T-helper 1 cell treated with Interleukin-12 subunit alpha and Interleukin-12 subunit beta and Interleukin-4 antibody, amounts not matched to agents 30 μg/mL and 1 μg/mL, for 36 hours (primary cell): Measurements from ENCODE around the gene NNMT.

ENCODE experiments used
- H3K27ac Mint-ChIP-seq: one replicate; pipeline ENCODE4 v1.8.0; 2021; ENCODE audit warnings: mild to moderate bottlenecking, mixed read lengths
- H3K27me3 Mint-ChIP-seq: one replicate; pipeline ENCODE4 v1.8.0; 2021; ENCODE audit warnings: low read depth, mixed read lengths
- H3K36me3 Mint-ChIP-seq: one replicate; pipeline ENCODE4 v1.8.0; 2021; ENCODE audit warnings: low read depth, mixed read lengths
- H3K4me1 Mint-ChIP-seq: one replicate; pipeline ENCODE4 v1.8.0; 2021; ENCODE audit warnings: low read depth, mixed read lengths
- H3K4me3 Mint-ChIP-seq: one replicate; pipeline ENCODE4 v1.8.0; 2021; ENCODE audit warnings: mild to moderate bottlenecking, moderate library complexity, mixed read lengths
- H3K9me3 Mint-ChIP-seq: one replicate; pipeline ENCODE4 v1.8.0; 2021; ENCODE audit warnings: mixed read lengths

Gene NNMT

GRCh38 chr11:114304065-114304464 is 7.9 kb downstream of the NNMT start:
- H3K4me3 Mint-ChIP-seq = no peak overlapping the region
- peaks cover 10% of the 10 kb centered on the region for H3K4me1 Mint-ChIP-seq
- peaks cover 5% of the 10 kb centered on the region for H3K9me3 Mint-ChIP-seq
- peaks cover 24% of the 10 kb centered on the region for H3K27me3 Mint-ChIP-seq
- H3K27ac Mint-ChIP-seq = no peak overlapping the region
- H3K36me3 Mint-ChIP-seq = no peaks in the 10 kb centered on the region

DNA sequence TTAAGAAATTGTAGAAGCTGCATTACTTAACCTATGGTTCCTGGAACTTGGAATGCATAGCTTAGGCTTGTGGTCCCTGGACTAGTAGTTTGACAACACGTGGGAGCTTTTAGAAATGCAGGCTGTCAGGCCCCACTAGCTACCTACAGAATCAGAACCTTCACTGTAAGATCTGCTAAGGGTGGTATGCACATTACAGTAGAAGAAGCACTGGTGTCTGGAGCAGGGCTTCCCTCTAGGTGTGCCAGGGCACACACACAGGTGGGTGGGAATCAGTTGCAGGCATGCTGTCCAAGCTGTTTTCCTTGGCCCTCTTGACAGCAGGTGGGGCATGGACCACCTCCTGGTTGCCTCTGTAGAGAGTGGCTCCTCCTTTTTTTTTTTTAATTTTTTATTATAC is 8.8 kb downstream of the NNMT start:
- no peak overlapping the region for H3K27ac Mint-ChIP-seq
- no peaks in the 10 kb centered on the region for H3K36me3 Mint-ChIP-seq
- no peaks in the 10 kb centered on the region for H3K9me3 Mint-ChIP-seq
- no peak overlapping the region for H3K4me3 Mint-ChIP-seq
- peaks cover 31% of the 10 kb centered on the region for H3K27me3 Mint-ChIP-seq
- peaks cover 10% of the 10 kb centered on the region for H3K4me1 Mint-ChIP-seq

- Mint-ChIP-seq H3K36me3 (no peaks in the 10 kb centered on the region), H3K4me3 (no peak overlapping the region), H3K9me3 (no peaks in the 10 kb centered on the region), H3K27ac (no peak overlapping the region), H3K27me3 (peaks cover 32% of the 10 kb centered on the region), H3K4me1 (peaks cover 10% of the 10 kb centered on the region)
Measured at GRCh38 chr11:114307524-114308203, 11.5 kb downstream of the NNMT start.

DNA sequence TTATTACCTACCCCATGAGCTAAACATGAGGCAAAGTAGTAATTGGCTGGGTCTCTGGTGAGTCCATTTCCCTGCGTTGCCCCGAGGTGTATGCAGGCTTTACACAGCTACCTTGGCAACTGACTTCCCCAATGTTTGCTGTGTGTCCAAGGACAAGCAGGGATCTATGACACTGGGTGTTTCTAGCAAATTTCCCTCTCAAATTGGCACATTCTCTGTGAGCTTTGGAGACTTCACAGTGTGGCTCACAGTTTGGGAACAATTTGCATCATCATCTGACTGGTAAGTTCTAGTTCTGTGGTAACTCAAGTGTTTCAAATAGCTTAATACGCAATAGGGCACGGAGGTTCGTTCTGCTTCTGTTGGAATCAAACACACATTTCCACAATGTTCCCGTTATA is 12.5 kb downstream of the NNMT start:
- peaks cover 10% of the 10 kb centered on the region for H3K4me1 Mint-ChIP-seq

GRCh38 chr11:114309517-114309916 is 13.3 kb downstream of the NNMT start:
- peaks cover 28% of the 10 kb centered on the region for H3K27me3 Mint-ChIP-seq
- H3K9me3 Mint-ChIP-seq = no peaks in the 10 kb centered on the region
- peaks cover 10% of the 10 kb centered on the region for H3K4me1 Mint-ChIP-seq
- H3K36me3 Mint-ChIP-seq = no peaks in the 10 kb centered on the region
- H3K27ac Mint-ChIP-seq = no peak overlapping the region
- no peak overlapping the region for H3K4me3 Mint-ChIP-seq

More for the DNA sequence above, 12.5 kb downstream of the NNMT start:
- Mint-ChIP-seq H3K36me3 (no peaks in the 10 kb centered on the region), H3K27me3 (peaks cover 28% of the 10 kb centered on the region), H3K27ac (no peak overlapping the region), H3K4me3 (no peak overlapping the region), H3K9me3 (no peaks in the 10 kb centered on the region)

GRCh38 chr11:114310095-114310494 is 13.9 kb downstream of the NNMT start:
- no peaks in the 10 kb centered on the region for H3K36me3 Mint-ChIP-seq
- H3K27me3 Mint-ChIP-seq = peaks cover 28% of the 10 kb centered on the region
- H3K27ac Mint-ChIP-seq = no peak overlapping the region
- no peak overlapping the region for H3K4me3 Mint-ChIP-seq
- no peaks in the 10 kb centered on the region for H3K9me3 Mint-ChIP-seq
- peaks cover 10% of the 10 kb centered on the region for H3K4me1 Mint-ChIP-seq

DNA sequence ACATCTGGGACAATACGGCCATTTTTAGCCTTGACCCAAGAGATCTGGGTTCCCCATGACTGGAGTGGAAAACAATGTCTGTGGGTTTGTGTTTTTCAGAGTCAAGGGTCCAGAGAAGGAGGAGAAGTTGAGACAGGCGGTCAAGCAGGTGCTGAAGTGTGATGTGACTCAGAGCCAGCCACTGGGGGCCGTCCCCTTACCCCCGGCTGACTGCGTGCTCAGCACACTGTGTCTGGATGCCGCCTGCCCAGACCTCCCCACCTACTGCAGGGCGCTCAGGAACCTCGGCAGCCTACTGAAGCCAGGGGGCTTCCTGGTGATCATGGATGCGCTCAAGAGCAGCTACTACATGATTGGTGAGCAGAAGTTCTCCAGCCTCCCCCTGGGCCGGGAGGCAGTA is 15.7 kb downstream of the NNMT start:
- Mint-ChIP-seq H3K27me3 (peaks cover 24% of the 10 kb centered on the region), H3K27ac (no peak overlapping the region), H3K36me3 (no peaks in the 10 kb centered on the region)

GRCh38 chr11:114314096-114314495 is 17.9 kb downstream of the NNMT start:
- Mint-ChIP-seq H3K4me1 (peaks cover 15% of the 10 kb centered on the region), H3K4me3 (no peak overlapping the region), H3K36me3 (no peaks in the 10 kb centered on the region), H3K27me3 (peaks cover 11% of the 10 kb centered on the region), H3K27ac (no peak overlapping the region), H3K9me3 (no peaks in the 10 kb centered on the region)

More for the DNA sequence above, 15.7 kb downstream of the NNMT start:
- Mint-ChIP-seq H3K4me3 (no peak overlapping the region), H3K9me3 (no peaks in the 10 kb centered on the region), H3K4me1 (peaks cover 20% of the 10 kb centered on the region)

GRCh38 chr11:114315749-114316368 is 19.7 kb downstream of the NNMT start:
- peaks cover 28% of the 10 kb centered on the region for H3K4me1 Mint-ChIP-seq
- peaks cover 4% of the 10 kb centered on the region for H3K27me3 Mint-ChIP-seq
- peak overlapping the region; percentile 64 for H3K27ac Mint-ChIP-seq
- H3K4me3 Mint-ChIP-seq = peak overlapping the region; percentile 55
- H3K36me3 Mint-ChIP-seq = no peaks in the 10 kb centered on the region
- no peaks in the 10 kb centered on the region for H3K9me3 Mint-ChIP-seq

DNA sequence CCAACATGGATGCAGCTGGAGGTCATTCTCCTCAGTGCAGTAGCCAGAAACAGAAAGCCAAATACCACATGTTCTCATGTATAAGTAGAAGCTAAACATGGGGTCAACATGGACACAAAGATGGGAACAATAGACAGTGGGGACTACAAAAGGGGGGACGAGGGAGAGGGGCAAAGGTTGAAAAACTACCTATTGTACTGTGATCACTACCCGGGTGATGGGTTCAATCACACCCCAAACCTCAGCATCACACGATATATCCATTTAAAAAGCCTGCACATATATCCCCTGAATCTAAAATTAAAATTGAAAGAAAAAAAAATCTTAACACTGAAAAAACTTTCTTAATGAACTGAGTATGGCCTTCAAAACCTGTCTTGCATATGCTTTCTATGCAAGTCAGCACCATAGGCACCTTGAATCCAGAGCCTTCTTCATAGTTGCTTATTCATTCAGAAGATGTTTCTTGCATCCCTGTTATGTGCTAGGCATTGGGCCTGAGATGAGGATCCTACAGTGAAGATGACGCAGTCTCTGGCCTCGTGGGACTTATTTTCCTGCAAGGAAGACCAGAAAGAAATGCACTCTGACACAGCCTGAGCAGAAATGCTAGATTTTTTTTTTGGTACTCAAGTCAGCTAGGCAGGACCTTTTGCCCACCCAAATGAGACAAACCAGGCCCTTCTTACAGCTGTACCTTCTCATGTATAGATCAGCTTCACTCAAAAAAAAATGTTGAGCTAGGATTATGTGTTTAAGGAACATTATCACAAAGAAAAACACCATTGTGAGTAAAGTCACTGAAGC is 21.0 kb downstream of the NNMT start:
- no peak overlapping the region for H3K27ac Mint-ChIP-seq
- H3K27me3 Mint-ChIP-seq = peaks cover 3% of the 10 kb centered on the region
- H3K9me3 Mint-ChIP-seq = no peaks in the 10 kb centered on the region
- no peaks in the 10 kb centered on the region for H3K36me3 Mint-ChIP-seq
- peaks cover 28% of the 10 kb centered on the region for H3K4me1 Mint-ChIP-seq
- no peak overlapping the region for H3K4me3 Mint-ChIP-seq

DNA sequence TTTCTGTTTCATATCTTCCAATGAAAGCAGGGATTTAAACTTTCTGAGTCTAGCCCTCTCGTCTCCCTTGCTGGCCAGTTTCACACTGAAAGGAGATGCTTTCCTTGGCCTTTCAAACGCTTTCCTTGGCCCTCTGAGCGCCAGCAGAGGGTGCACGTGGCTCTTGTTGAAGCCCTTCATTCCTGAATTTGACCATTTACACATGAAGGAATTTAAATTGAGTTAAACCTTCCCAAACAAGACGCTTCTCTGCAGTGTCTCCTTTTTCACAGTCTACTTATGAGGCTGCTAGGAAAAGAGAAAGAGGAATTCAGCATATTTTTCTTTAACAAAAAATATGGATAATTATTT is 21.6 kb downstream of the NNMT start:
- peaks cover 3% of the 10 kb centered on the region for H3K27me3 Mint-ChIP-seq
- no peaks in the 10 kb centered on the region for H3K9me3 Mint-ChIP-seq
- H3K4me3 Mint-ChIP-seq = no peak overlapping the region

DNA sequence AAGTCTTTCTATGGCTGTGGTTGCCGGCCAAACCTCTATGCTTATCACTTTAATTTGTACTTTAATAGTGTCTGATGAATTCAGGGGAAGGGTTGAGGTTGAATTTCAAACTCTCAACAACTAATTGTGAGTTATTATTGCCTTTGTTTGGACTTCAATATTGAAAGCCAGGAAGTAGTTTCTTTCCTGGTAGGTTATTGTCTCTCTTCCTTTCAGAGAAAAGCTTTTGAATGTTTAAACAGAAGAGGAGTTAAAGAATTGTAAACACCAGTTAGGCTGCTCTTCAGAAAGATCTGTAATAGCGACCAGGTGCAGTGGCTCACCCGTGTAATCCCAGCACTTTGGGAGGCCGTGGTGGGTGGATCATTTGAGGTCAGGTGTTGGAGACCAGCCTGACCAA is 22.2 kb downstream of the NNMT start:
- H3K36me3 Mint-ChIP-seq = no peaks in the 10 kb centered on the region
- no peak overlapping the region for H3K4me3 Mint-ChIP-seq
- H3K9me3 Mint-ChIP-seq = no peaks in the 10 kb centered on the region
- H3K4me1 Mint-ChIP-seq = peaks cover 28% of the 10 kb centered on the region
- no peak overlapping the region for H3K27ac Mint-ChIP-seq
- peaks cover 3% of the 10 kb centered on the region for H3K27me3 Mint-ChIP-seq

More for the DNA sequence above, 21.6 kb downstream of the NNMT start:
- Mint-ChIP-seq H3K4me1 (peaks cover 28% of the 10 kb centered on the region), H3K36me3 (no peaks in the 10 kb centered on the region), H3K27ac (no peak overlapping the region)

DNA sequence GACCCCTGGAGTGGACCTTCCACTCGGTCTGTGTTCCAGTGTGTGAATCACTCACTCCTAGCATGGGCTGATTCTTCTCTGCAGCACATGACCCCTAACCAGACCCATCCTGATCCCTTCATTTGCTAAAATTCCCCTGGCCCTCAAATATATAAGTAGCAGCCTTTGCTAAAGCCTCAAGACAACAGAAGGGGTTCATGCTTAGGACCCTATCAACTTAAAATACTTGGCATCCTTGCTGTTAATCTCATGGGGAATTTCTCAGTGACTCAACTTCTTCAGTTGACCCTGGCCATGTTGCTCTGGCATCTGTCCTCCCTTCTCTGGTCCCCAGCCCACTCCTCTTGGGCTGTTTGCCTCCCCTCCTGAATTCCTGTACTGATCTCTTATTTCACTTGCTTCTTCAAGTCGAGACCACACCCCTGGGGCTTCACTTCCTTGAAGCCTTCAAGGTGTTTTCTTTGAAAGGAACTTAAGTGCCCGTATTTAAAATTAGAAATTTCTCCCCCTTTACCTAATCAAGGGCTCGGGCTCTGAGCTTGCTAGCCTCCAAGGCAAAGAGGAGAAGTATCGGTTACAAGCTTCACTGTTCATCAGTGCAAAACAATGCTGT is 23.6 kb downstream of the NNMT start:
- peaks cover 28% of the 10 kb centered on the region for H3K4me1 Mint-ChIP-seq
- H3K9me3 Mint-ChIP-seq = peaks cover 6% of the 10 kb centered on the region
- no peaks in the 10 kb centered on the region for H3K36me3 Mint-ChIP-seq
- peaks cover 3% of the 10 kb centered on the region for H3K27me3 Mint-ChIP-seq
- peak overlapping the region; percentile 80 for H3K27ac Mint-ChIP-seq
- peak overlapping the region; percentile 35 for H3K4me3 Mint-ChIP-seq

DNA sequence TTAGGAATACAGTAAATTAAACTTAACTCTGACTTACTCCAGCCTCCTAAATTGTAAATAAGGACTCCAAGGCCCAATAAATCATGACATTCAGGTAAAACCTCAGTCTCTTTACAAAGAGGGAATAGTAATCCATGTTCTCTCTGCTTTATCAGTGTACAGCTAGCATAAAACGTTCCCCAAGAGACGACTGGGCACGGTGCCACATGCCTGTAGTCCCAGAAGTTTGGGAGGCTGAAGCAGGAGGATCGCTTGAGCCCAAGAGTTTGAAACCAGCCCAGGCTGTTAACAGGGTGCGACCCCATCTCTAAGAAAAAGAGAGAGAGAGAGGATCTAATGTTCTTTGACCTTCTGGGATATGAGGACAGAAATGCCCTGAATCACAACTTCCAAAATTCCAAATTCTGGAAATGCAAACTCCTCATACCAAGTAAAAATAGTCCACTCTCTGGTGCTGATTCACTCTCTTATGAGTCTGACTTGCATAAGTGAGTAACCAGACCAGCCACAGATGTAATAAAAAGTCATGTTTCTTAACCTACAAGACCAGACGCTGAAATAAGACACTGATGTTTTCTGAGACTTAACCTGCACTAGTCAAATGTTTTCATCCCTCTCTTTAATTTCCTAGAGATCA is 25.5 kb downstream of the NNMT start:
- peaks cover 6% of the 10 kb centered on the region for H3K9me3 Mint-ChIP-seq
- no peaks in the 10 kb centered on the region for H3K36me3 Mint-ChIP-seq
- H3K27me3 Mint-ChIP-seq = peaks cover 3% of the 10 kb centered on the region
- H3K27ac Mint-ChIP-seq = no peak overlapping the region
- H3K4me1 Mint-ChIP-seq = peaks cover 19% of the 10 kb centered on the region
- no peak overlapping the region for H3K4me3 Mint-ChIP-seq
